Measurements from ENCODE around the gene UVSSA. TPM values are rescaled to one million over a fixed set of nuclear protein-coding genes. Genes with fewer than 3 reads are reported as not detected.

The UVSSA gene
- total RNA-seq, 1 donor from 2014 or later: 4.0 TPM

DNA sequence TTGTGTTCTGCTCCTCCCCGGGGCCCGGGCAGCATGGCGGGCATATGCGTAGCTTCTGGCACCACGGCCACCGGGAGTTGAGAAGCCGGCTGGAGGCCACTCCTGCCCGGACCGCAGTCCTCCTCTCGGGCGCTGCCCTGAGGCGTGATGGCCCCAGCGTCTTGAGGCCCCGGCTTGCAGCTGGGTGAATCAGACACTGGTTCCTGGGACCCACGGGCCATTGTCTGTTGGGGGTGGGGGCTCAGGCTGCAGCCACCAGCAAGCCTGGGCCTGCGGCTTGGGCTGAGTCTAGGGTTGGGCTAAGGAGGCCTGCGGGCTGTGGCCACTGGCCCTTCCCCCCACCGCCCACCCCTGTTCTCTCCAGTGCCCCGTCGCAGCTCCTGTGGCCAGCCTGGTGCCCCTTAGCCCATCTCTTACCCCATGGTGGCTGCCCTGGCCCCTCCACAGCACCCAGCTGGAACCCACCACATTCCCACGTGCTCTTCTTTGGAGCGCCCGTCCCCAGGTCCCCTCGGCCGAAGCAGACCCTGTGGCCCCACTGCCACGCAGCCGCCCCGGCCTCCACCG lies 6.7 kb upstream of the UVSSA start:
- no peak for DNase-seq (ENCODE audit: low read depth)
- TF ChIP-seq, protein P1, sequence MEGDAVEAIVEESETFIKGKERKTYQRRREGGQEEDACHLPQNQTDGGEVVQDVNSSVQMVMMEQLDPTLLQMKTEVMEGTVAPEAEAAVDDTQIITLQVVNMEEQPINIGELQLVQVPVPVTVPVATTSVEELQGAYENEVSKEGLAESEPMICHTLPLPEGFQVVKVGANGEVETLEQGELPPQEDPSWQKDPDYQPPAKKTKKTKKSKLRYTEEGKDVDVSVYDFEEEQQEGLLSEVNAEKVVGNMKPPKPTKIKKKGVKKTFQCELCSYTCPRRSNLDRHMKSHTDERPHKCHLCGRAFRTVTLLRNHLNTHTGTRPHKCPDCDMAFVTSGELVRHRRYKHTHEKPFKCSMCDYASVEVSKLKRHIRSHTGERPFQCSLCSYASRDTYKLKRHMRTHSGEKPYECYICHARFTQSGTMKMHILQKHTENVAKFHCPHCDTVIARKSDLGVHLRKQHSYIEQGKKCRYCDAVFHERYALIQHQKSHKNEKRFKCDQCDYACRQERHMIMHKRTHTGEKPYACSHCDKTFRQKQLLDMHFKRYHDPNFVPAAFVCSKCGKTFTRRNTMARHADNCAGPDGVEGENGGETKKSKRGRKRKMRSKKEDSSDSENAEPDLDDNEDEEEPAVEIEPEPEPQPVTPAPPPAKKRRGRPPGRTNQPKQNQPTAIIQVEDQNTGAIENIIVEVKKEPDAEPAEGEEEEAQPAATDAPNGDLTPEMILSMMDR (conservative IDR thresholded peaks at IDR 0.05; ENCODE audit: low read depth, low read length): no peak
- no peak overlapping the region for H3K4me3 ChIP-seq (ENCODE audit: low read depth, low read length)

DNA sequence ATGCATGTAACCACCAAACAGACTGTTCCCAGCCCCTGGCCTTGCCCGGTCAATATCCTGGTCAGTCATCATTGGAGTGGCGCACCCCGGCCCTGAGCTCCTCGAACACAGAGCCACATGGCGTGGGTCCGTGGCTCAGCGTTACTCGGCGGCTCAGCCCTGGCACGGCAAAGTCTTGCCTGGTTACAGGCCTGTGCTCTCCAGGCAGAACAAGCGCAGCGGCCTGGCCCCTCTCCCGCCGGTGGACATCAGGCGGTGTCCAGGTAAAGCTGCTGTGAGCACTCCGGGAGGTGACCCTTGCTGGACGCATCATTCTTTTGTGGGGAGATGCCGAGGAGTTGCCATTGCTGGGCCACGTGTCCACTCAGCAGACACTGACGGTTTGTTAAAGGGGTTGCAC lies 6.1 kb upstream of the UVSSA start:
- no peak overlapping the region for H3K4me3 ChIP-seq (ENCODE audit: low read depth, low read length)
- no peak for DNase-seq (ENCODE audit: low read depth)
- TF ChIP-seq, protein P1 (conservative IDR thresholded peaks at IDR 0.05; ENCODE audit: low read depth, low read length): no peak

DNA sequence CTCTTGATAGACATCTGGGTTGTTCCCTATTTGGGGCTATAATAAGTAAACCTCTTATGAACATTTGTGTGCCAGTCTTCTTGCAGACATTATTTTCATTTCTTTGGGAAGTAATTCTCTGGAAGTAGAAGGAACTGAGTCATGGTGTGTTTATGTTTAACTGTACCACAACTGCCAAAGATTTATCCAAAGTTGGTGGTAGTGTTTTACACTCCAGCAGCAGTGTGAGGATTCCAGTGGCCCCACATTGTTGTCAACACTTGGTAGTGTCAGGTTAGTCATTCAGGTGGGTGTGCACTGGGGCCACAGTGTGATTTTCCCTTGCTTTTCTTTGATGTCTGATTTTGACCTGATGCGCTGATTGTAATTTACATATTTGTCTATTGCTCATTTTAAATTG lies 5.0 kb upstream of the UVSSA start:
- no peak for DNase-seq (ENCODE audit: low read depth)
- H3K4me3 ChIP-seq (ENCODE audit: low read depth, low read length): no peak overlapping the region
- TF ChIP-seq, protein P1 (conservative IDR thresholded peaks at IDR 0.05; ENCODE audit: low read depth, low read length): no peak

DNA sequence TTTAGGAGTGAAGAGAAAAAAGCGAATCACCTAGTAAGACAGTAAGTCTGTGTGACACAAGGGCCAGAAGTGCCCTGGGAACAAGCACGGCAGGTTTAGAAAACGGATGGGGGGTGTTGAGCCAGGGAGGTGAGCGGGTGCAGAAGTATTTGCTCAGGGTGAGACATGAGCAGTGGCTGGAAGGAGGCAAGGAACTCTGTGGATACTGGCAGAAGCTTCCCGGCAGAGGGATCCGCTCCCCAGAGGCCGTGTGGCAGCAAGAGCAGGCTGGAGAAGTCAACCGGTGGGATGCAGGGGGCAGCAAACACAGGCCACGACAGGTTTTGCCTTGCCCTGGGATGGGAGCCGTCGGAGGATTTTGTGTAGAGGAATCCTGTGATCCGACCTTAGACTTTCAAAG lies 2.3 kb upstream of the UVSSA start:
- DNase-seq (ENCODE audit: low read depth): no peak
- no peak overlapping the region for H3K4me3 ChIP-seq (ENCODE audit: low read depth, low read length)
- TF ChIP-seq, protein P1 (conservative IDR thresholded peaks at IDR 0.05; ENCODE audit: low read depth, low read length): no peak

DNA sequence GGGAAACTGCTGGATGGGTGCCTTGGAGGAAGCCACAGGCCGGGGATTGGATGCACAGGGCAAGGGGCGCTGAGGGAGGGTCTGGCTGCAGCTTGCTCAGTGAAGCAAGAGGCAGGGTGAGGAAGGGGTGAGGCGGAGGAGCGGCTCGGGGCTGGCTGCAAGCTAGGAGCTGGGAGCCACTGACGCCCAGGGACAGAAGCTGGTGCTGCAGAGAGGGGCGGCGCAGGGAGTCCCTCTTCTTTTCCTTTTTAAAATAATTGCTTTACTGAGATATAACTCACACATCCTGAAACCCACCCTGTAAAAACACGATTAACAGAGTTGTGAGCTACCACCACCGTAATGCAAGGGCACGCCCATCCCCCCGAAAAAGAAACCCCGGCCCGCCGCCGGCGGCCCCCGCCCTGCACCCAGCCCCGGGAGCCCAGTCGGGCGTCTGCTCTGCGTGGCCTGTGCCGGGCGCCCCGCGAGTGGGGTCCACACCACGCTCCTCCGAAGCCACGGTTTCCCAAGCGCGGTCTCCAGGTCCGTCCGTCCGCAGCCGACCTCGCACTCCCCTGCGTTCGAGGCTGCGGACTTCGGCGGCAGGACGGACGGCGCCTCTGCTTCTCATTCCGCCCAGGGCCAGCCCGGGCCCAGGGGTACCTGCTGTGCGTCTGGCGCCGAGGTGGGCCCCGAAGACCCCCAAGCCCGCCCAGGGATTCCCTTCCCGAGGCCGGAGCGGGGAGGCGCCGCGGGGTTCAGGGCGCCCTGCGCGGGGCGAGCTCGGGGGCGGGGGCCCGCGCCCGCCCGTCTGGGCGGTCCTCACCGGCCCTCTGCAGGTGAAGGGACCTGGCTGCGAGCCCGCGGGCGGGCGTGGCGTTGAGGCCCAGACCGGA lies 866 bp upstream of the UVSSA start:
- TF ChIP-seq, protein P1 (conservative IDR thresholded peaks at IDR 0.05; ENCODE audit: low read depth, low read length): no peak
- peak overlapping the region; percentile 86 for H3K4me3 ChIP-seq (ENCODE audit: low read depth, low read length)
- DNase-seq (ENCODE audit: low read depth): no peak

DNA sequence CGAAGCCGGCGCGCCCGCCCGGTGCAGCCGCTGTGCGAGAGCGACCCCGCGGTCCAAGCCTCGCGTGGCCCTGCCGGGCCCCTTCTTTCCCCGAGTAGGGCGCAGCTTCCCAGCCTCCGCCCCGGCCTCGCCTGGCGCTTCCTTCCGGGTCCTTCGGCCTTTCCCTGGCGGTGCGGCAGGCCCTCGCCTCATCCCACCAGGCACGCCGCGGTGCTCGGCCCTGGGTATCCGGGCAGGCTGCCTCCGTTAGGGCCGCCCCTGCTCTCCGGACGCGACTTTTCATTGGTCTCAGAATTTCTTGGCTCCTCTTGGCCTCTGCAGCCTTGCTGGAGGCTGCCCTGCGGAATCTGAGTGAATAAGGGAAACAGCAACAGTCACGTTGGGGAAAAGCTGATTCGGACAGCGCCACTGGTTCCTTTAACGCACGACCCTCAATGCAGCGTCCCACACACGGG lies 429 bp downstream of the UVSSA start:
- no peak for DNase-seq (ENCODE audit: low read depth)
- TF ChIP-seq, protein P1 (conservative IDR thresholded peaks at IDR 0.05; ENCODE audit: low read depth, low read length): no peak
- peak overlapping the region; percentile 73 for H3K4me3 ChIP-seq (ENCODE audit: low read depth, low read length)

All from epithelial cell of proximal tubule (primary cell).